Epidermal melanocyte (primary cell): ENCODE data around the gene MACROD2.

Experiments
- DNase-seq: peaks from one replicate; pipeline ENCODE4 v3.0.0; 2011; ENCODE audit warnings: low spot score; ENCODE audit not compliant: insufficient read length

Gene MACROD2

GRCh38 chr20:15556869-15557268 is 1561.6 kb downstream of the MACROD2 start:
- no peak for DNase-seq

DNA sequence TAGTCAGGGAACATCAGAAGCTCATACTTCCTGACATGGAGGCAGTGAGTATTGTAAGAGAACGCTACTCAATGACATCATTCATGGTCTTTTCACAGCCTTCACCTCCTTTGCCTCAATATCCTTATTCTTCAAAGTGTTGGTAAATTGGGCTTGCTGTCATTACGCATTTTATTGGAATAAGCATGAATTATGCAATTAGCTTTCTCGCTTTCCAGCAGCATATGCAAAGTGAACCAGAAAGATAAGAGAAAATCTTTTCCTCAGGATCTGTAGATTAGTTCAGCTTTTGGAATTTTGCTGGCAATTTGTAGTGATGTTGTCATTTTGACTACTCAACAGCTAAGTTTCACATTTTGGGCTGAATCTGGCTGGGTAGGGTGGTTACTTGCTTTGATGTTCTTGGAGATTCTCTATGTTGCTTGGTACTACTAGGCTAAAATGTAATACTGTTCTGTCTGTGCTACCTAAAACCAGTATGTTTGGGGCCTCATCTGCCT is 1565.8 kb downstream of the MACROD2 start:
- no peak for DNase-seq

GRCh38 chr20:15561707-15562404 is 1566.5 kb downstream of the MACROD2 start:
- peak; percentile 27 for DNase-seq

- no peak for DNase-seq
Observed at GRCh38 chr20:15563836-15564235, 1568.5 kb downstream of the MACROD2 start.

DNA sequence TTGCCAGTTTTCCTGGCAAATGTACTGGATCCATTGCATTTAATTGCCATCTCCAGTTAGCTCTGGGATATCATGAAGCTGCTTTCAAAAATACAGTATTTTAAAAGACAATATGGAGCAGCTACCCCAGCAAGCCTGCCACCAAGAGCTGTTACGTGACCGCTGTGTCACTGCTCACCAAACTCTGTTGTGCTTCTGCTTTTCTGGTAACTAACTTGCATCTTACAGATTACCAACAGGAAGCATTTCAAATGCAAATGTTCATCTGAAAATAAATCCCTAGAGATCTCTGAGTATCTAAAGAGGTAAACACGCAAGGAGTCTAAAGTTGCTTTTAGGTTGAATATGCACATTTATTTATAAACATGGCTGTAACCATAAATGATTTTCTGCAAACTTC is 1569.7 kb downstream of the MACROD2 start:
- no peak for DNase-seq

DNA sequence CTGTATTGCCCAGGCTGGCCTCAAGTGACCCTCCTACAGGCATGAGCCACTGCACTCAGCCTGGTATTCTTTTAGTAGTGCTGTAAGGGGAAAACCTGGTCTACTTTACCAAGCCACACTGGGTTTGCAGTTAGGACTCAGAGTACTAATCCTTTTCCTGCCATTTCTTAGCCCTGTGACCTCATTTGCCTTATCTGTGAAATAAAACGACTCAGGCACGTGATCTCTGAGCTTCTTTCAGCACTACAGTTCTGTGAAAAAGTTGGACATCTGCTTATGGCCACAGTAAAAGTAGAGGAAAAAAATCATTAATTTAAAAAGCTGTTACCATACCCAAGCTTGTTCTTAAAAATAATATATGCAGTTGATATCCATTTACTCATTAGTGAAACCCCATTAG is 1570.5 kb downstream of the MACROD2 start:
- no peak for DNase-seq

DNA sequence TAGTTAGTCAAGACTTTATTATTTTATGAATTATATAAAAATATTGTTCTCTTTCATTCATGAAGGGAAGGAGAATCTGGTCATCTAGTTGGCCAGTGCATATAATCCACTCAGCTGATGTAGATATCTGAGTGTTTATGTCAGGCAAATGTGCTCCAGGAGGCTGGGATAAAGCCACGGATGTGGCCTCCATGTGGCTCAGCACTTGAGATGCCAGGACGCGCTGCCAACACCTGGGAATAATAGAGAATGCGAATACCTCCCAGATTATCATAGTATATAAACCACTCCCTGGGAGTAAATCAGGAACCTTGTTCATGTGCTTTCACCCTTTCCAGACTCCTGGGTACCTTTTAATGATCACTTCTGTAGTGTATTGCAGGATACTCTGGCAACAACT is 1571.9 kb downstream of the MACROD2 start:
- DNase-seq, result no peak

DNA sequence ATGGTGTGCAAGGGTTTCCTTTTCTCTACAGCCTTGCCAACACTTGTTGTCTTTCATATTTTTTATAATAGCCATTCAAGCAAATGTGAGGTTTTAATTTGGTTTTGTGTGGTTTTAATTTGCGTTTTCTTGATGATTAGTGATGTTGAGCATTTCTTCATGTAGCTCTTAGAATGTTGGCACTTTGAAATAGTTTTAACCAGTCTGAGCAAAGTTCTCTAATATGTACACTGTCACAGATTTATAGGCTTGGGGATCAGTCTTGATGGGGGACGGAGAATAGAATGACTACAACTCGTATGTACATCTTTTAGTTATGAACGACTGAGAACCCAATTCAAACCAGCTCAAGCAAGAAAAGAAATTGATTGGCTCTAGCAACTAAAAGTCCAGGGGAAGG is 1574.8 kb downstream of the MACROD2 start:
- no peak for DNase-seq

DNA sequence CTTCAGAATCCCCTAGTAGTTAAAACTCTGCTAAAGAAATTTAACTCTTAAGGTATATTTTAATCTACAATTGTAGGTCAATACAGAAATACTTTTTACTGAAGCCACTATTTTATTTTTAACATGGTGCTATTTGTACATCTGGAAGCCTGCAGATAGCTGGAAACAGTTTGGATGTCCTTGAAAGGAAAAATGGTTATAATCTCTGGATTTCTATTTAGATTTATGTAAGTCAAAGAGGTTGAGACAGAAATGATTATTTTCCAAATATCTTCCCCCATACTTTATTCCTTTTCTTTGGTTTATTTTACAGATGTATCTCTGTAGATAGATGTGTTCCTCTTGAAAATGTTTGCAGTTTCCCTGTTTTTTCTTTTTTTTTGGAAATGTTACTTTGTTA is 1575.7 kb downstream of the MACROD2 start:
- no peak for DNase-seq

- no peak for DNase-seq
Observed at GRCh38 chr20:15575255-15575654, 1579.9 kb downstream of the MACROD2 start.

DNA sequence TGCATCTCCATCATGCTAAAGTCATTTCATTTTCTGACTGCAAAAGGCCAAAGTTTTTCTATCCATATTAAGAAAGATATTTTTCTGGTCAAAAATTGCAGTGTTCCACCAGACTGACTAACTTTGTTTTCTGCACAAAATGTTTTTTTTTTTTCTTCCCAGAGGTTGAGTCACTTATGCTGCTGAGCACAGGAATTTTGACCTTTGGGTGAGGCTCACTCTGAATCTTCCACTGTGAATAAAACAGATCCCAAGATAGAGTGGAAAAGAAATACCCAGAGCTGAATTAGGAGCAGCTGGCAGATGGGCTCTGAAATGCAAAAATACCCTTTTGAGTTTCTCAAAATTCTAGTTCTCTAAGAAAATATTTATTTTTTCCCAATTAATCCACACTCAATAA is 1581.1 kb downstream of the MACROD2 start:
- DNase-seq, result no peak

DNA sequence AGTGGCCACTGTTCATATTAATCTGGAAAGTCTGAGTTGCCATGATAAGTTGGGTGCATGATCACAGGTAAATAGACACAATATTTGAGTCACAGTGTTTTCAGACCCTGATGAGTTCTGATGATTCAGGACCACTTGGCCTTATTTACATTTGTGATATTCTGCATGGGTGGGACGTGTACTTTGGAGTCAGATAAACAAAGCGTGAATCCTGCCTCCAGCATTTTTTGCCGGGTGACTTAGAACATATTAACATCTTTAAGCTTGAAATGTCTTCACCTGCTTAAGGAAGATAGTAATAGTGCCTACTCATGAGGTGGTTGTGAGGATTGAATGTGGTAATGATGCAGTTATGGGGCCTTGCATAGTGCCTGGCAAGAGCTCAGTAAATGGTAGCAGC is 1582.8 kb downstream of the MACROD2 start:
- no peak for DNase-seq

DNA sequence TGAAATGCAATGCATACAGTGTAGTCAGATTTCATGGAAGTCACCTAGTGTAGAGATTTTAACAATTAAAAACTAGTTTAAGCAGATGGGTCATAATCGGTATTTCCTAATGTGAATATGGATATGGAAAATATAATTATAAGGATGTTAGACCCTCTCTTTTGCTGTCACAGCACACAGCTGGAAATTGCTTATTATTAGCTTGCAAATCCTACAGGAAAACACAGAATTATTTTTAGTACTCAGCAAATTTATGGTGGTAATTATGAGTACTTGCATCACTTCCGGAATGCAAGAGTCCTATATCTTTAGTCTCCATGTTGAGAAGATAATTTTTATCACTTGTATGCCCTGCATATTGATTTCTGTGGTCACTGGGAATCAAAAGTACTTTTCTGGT is 1584.4 kb downstream of the MACROD2 start:
- no peak for DNase-seq

- no peak for DNase-seq
Observed at GRCh38 chr20:15582146-15582760, 1586.9 kb downstream of the MACROD2 start.

DNA sequence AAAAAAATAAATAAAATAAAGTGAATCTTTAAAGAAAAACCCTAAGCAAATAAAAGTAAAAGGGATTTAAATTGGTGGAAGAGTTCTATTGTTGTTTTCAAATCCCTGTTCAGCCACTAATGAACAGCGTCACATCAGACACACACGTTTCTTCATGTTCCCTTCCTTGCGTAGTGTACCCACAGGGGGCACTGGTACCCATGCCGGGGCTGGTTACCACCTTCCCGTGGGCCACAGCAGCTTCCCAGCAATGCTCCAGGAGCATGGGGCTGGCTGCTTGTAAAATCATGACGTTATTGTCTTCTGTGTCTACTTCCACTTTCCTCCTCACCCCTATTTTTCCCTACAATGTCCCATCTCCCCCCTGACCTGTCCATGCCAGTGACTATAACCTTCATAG is 1589.2 kb downstream of the MACROD2 start:
- DNase-seq, result no peak

GRCh38 chr20:15593081-15593480 is 1597.8 kb downstream of the MACROD2 start:
- DNase-seq, result no peak

- no peak for DNase-seq
Observed at GRCh38 chr20:15594158-15594695, 1598.9 kb downstream of the MACROD2 start.

- DNase-seq, result no peak
Observed at GRCh38 chr20:15596220-15596890, 1601.0 kb downstream of the MACROD2 start.

GRCh38 chr20:15597306-15597705 is 1602.0 kb downstream of the MACROD2 start:
- no peak for DNase-seq

DNA sequence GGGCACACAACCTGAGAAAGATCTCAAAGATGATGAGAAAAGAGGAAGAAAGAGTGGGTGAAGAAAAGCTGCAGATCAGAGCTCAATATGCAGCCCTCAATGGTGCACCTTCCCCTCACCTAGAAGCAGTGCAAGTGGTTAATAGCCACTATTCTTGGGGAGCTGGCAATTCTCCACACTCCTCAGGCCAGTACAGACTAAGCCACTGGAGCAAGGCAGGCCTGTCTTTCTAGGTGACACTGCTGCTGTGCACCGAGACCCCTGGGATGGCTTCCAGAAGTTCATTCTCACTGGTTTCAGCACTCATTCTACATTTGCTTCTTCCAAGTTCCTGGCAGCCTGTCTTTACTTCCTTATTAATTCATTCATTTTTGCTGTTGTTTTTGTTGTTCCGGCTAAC is 1604.6 kb downstream of the MACROD2 start:
- DNase-seq, result no peak

- DNase-seq, result no peak
Observed at GRCh38 chr20:15600565-15600964, 1605.2 kb downstream of the MACROD2 start.

DNA sequence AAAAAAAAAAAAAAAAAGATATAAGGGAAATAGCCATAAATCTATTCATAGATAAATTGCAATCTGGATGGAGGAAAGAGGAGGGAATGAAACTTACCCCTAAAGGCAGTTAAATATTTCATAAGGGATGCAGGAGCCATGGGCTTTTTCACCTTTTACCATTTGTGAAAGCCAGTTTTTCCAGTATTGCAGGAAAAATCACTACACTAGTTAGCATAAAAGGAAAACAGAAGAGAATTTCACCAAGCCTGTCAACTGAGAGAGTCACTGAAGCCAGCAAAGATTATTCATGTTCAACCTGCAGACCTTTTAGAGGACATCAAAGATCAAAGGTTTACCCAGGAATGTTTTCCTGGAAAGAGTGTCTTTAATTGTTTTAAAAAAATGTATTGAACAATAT is 1608.2 kb downstream of the MACROD2 start:
- DNase-seq, result no peak
